Islet precursor cell (in vitro differentiated cells): ENCODE measurements around the gene TRIP11.

Experiments
- DNase-seq: peaks from one replicate; pipeline ENCODE4 v3.0.0-alpha.2; 2018

TRIP11 gene

GRCh38 chr14:92009604-92010003 lies 30.3 kb downstream of the TRIP11 start:
- DNase-seq = no peak

GRCh38 chr14:92005019-92005418 lies 34.8 kb downstream of the TRIP11 start:
- no peak for DNase-seq

GRCh38 chr14:92004062-92004461 lies 35.8 kb downstream of the TRIP11 start:
- DNase-seq = no peak

- DNase-seq = no peak
Observed at GRCh38 chr14:91998667-91999570, 40.9 kb downstream of the TRIP11 start.

- DNase-seq = no peak
Observed at GRCh38 chr14:91997492-91997891, 42.4 kb downstream of the TRIP11 start.

GRCh38 chr14:91996948-91997371 lies 42.9 kb downstream of the TRIP11 start:
- no peak for DNase-seq

GRCh38 chr14:91987192-91987591 lies 52.7 kb downstream of the TRIP11 start:
- no peak for DNase-seq

- DNase-seq = no peak
Observed at GRCh38 chr14:91985521-91986255, 54.2 kb downstream of the TRIP11 start.

- DNase-seq = no peak
Observed at GRCh38 chr14:91985008-91985407, 54.9 kb downstream of the TRIP11 start.

GRCh38 chr14:91983588-91983987 lies 56.3 kb downstream of the TRIP11 start:
- DNase-seq = no peak

GRCh38 chr14:91980157-91980556 lies 59.7 kb downstream of the TRIP11 start:
- no peak for DNase-seq

- DNase-seq = no peak
Observed at GRCh38 chr14:91977884-91978283, 62.0 kb downstream of the TRIP11 start.

GRCh38 chr14:91975763-91976162 lies 64.1 kb downstream of the TRIP11 start:
- DNase-seq = no peak

- DNase-seq = no peak
Observed at GRCh38 chr14:91971188-91971778, 68.6 kb downstream of the TRIP11 start.

GRCh38 chr14:91968280-91968679 lies 71.6 kb downstream of the TRIP11 start:
- DNase-seq = no peak

GRCh38 chr14:91964724-91965123 lies 75.1 kb downstream of the TRIP11 start:
- no peak for DNase-seq

GRCh38 chr14:91964011-91964410 lies 75.8 kb downstream of the TRIP11 start:
- DNase-seq = no peak

GRCh38 chr14:91963465-91963864 lies 76.4 kb downstream of the TRIP11 start:
- no peak for DNase-seq

- no peak for DNase-seq
Observed at GRCh38 chr14:91961297-91962220, 78.3 kb downstream of the TRIP11 start.

- no peak for DNase-seq
Observed at GRCh38 chr14:91957876-91958313, 82.0 kb downstream of the TRIP11 start.

GRCh38 chr14:91956616-91957015 lies 83.2 kb downstream of the TRIP11 start:
- peak; percentile 62 for DNase-seq

- DNase-seq = no peak
Observed at GRCh38 chr14:91955168-91955567, 84.7 kb downstream of the TRIP11 start.
